HepG2 (cell line): ENCODE results near the gene TSACC. TPM values are rescaled to one million over a fixed set of nuclear protein-coding genes. Genes with fewer than 3 reads are reported as not detected.

Experiments used
- AGO1 ChIP-seq: fragments of 200-400 bp; formaldehyde crosslinking; IDR thresholded peaks from 2 replicates; pipeline ENCODE4 v1.6.1; 2017; ENCODE audit warnings: mild to moderate bottlenecking, low read depth, low read length, moderate library complexity; ENCODE audit not compliant: poor library complexity, severe bottlenecking
- CENPT ChIP-seq: sonication (generic); formaldehyde crosslinking; IDR thresholded peaks from 2 replicates; pipeline ENCODE4 v1.8.0; 2022; ENCODE audit warnings: low read depth, mild to moderate bottlenecking, moderate library complexity, missing genetic modification reagents
- DR1 ChIP-seq: sonication (generic); formaldehyde crosslinking; IDR thresholded peaks from 2 replicates; pipeline ENCODE4 v1.8.0; 2021; ENCODE audit warnings: mild to moderate bottlenecking, missing genetic modification reagents, inconsistent platforms
- HDAC2 ChIP-seq: sonication (generic); formaldehyde crosslinking; IDR thresholded peaks from 2 replicates; pipeline ENCODE4 v1.4.0; 2020; ENCODE audit warnings: missing genetic modification reagents
- HNRNPK ChIP-seq: fragments of 200-400 bp; formaldehyde crosslinking; IDR thresholded peaks from 2 replicates; pipeline ENCODE4 v1.6.1; 2018; ENCODE audit warnings: low read length, low read depth, moderate library complexity, mild to moderate bottlenecking; ENCODE audit not compliant: poor library complexity, severe bottlenecking
- HNRNPUL1 ChIP-seq: fragments of 200-400 bp; formaldehyde crosslinking; IDR thresholded peaks from 2 replicates; pipeline ENCODE4 v1.6.1; 2017; ENCODE audit warnings: low read depth, mild to moderate bottlenecking, low read length, moderate library complexity
- JUND ChIP-seq: sonication (generic); formaldehyde crosslinking; IDR thresholded peaks from 2 replicates; pipeline ENCODE4 v1.8.0; 2022; ENCODE audit warnings: mild to moderate bottlenecking, missing genetic modification reagents
- KMT2B ChIP-seq: IDR thresholded peaks from 2 replicates; pipeline ENCODE4 v1.6.1; 2016; ENCODE audit warnings: missing genetic modification reagents, missing compliant biosample characterization
- MTERF4 ChIP-seq: sonication (generic); formaldehyde crosslinking; IDR thresholded peaks from 2 replicates; pipeline ENCODE4 v1.8.0; 2023; ENCODE audit warnings: mild to moderate bottlenecking, missing genetic modification reagents
- NAIF1 ChIP-seq: sonication (generic); formaldehyde crosslinking; IDR thresholded peaks from 2 replicates; pipeline ENCODE4 v1.5.0; 2020; ENCODE audit warnings: mild to moderate bottlenecking, missing genetic modification reagents, borderline replicate concordance
- NFE2 ChIP-seq: sonication (generic); formaldehyde crosslinking; IDR thresholded peaks from 2 replicates; pipeline ENCODE4 v1.4.0; 2020; ENCODE audit warnings: missing genetic modification reagents
- PCBP2 ChIP-seq: fragments of 200-400 bp; formaldehyde crosslinking; optimal IDR thresholded peaks from 2 replicates; pipeline ENCODE3; 2018; ENCODE audit warnings: low read length, low read depth; ENCODE audit not compliant: poor library complexity, severe bottlenecking
- TCF7L2 ChIP-seq: IDR thresholded peaks from 2 replicates; pipeline ENCODE4 v1.6.1; 2011; ENCODE audit warnings: mild to moderate bottlenecking, low read depth, low read length, moderate library complexity
- TGIF2 ChIP-seq: IDR thresholded peaks from 2 replicates; pipeline ENCODE4 v1.6.1; 2016; ENCODE audit warnings: control low read depth, missing compliant biosample characterization
- ZBTB26 ChIP-seq: IDR thresholded peaks from 2 replicates; pipeline ENCODE4 v1.6.1; 2016; ENCODE audit warnings: missing compliant biosample characterization, missing genetic modification reagents, borderline replicate concordance
- ZNF282 ChIP-seq: fragments of 450-650 bp; IDR thresholded peaks from 2 replicates; pipeline ENCODE4 v1.6.1; 2018; ENCODE audit not compliant: partially characterized antibody
- ZNF362 ChIP-seq: sonication (generic); formaldehyde crosslinking; IDR thresholded peaks from 2 replicates; pipeline ENCODE4 v1.4.0; 2020; ENCODE audit warnings: missing genetic modification reagents, mild to moderate bottlenecking, borderline replicate concordance
- ZNF414 ChIP-seq: sonication (generic); formaldehyde crosslinking; IDR thresholded peaks from 2 replicates; pipeline ENCODE4 v1.5.0; 2020; ENCODE audit warnings: missing genetic modification reagents
- ZNF510 ChIP-seq: sonication (generic); formaldehyde crosslinking; IDR thresholded peaks from 2 replicates; pipeline ENCODE4 v1.4.0; 2020; ENCODE audit warnings: low read depth, mild to moderate bottlenecking, missing genetic modification reagents
- ZNF644 ChIP-seq: IDR thresholded peaks from 2 replicates; pipeline ENCODE4 v1.6.1; 2016; ENCODE audit warnings: low read depth
- ZNF687 ChIP-seq: sonication (generic); formaldehyde crosslinking; IDR thresholded peaks from 2 replicates; pipeline ENCODE4 v1.5.1; 2020; ENCODE audit warnings: mild to moderate bottlenecking, missing genetic modification reagents, moderate library complexity
- ZNF768 ChIP-seq: sonication (generic); formaldehyde crosslinking; IDR thresholded peaks from 2 replicates; pipeline ENCODE4 v1.4.0; 2020; ENCODE audit warnings: missing genetic modification reagents
- ZNF780A ChIP-seq: sonication (generic); formaldehyde crosslinking; IDR thresholded peaks from 2 replicates; pipeline ENCODE4 v1.8.0; 2022; ENCODE audit warnings: mild to moderate bottlenecking, missing genetic modification reagents, moderate library complexity
- ZSCAN25 ChIP-seq: sonication (generic); formaldehyde crosslinking; IDR thresholded peaks from 2 replicates; pipeline ENCODE4 v1.8.0; 2022; ENCODE audit warnings: mild to moderate bottlenecking, missing genetic modification reagents
- polyA plus RNA-seq, 8 experiments: library from polyadenylated mRNA; depleted of rRNA in 3 of 8; stranded (reverse) in 7 of 8; unstranded in 1 of 8; fragments of >200 nt; fragmentation: Illumina TruSeq in 4 of 8; extraction: Trizol in 4 of 8; gene quantifications; 2 replicates each; pipeline versions ENCODE4 v1.2.1 to v1.2.3, GENCODE V29; 2011 to 2016; ENCODE audit warnings: low read depth in 4 of 8, missing spikeins in 1 of 8, mixed read lengths in 1 of 8; ENCODE audit not compliant: insufficient read depth in 1 of 8
- total RNA-seq, 5 experiments: library from RNA; depleted of rRNA; stranded (reverse); fragments of >200 nt; fragmentation: Illumina TruSeq; extraction: Trizol; gene quantifications; 2 replicates each; pipeline ENCODE4 v1.2.3, GENCODE V29; 2016; ENCODE audit warnings: low read depth in 1 of 5

TSACC gene
- total and polyA plus RNA-seq, 2 of the 13 experiments (the other 11 are each of a cell fraction or from before 2014, with no cell fraction given), result 1.5 to 2.6 TPM

- TF ChIP-seq ZBTB26 (CRISPR knock-in tag), result no peak
- no peak for TF ChIP-seq ZNF282
- peak; percentile 46; the same call in 1 of the 2 replicates for TF ChIP-seq ZNF644 (CRISPR knock-in tag)
- TF ChIP-seq ZSCAN25 (CRISPR knock-in tag), result 0 out of 2 replicates have a peak, but pooled peaks have one; percentile 9
- no peak for TF ChIP-seq TGIF2 (CRISPR knock-in tag)
- TF ChIP-seq HNRNPUL1, result no peak
- TF ChIP-seq KMT2B (CRISPR knock-in tag), result no peak
- TF ChIP-seq HDAC2 (CRISPR knock-in tag), result peak; percentile 23; the same call in 1 of the 2 replicates
- no peak for TF ChIP-seq JUND (CRISPR knock-in tag)
- TF ChIP-seq DR1 (CRISPR knock-in tag), result no peak
- no peak for TF ChIP-seq ZNF510
- no peak for TF ChIP-seq PCBP2
- no peak for TF ChIP-seq NAIF1 (CRISPR knock-in tag)
- TF ChIP-seq ZNF414 (CRISPR knock-in tag), result no peak
- no peak for TF ChIP-seq CENPT (CRISPR knock-in tag)
- no peak for TF ChIP-seq HNRNPK
- no peak for TF ChIP-seq ZNF362 (CRISPR knock-in tag)
- TF ChIP-seq ZNF768 (CRISPR knock-in tag), result no peak
- TF ChIP-seq ZNF780A, result no peak
- no peak for TF ChIP-seq NFE2 (CRISPR knock-in tag)
- no peak for TF ChIP-seq AGO1
- no peak for TF ChIP-seq MTERF4 (CRISPR knock-in tag)
- TF ChIP-seq TCF7L2, result no peak
- peak; percentile 34 for TF ChIP-seq ZNF687 (CRISPR knock-in tag)
Observed at GRCh38 chr1:156365754-156366153, 27.4 kb downstream of the TSACC start (continued).
